ENCODE measurements around the gene C2orf72. TPM values are rescaled to one million over a fixed set of nuclear protein-coding genes. Genes with fewer than 3 reads are reported as not detected.

C2orf72 gene
- total and polyA plus RNA-seq, 10 of the 15 experiments (the other 5 are each of a cell fraction or from before 2014, with no cell fraction given): under 0.01 to 0.29 (median 0.10) TPM; not detected in 6

DNA sequence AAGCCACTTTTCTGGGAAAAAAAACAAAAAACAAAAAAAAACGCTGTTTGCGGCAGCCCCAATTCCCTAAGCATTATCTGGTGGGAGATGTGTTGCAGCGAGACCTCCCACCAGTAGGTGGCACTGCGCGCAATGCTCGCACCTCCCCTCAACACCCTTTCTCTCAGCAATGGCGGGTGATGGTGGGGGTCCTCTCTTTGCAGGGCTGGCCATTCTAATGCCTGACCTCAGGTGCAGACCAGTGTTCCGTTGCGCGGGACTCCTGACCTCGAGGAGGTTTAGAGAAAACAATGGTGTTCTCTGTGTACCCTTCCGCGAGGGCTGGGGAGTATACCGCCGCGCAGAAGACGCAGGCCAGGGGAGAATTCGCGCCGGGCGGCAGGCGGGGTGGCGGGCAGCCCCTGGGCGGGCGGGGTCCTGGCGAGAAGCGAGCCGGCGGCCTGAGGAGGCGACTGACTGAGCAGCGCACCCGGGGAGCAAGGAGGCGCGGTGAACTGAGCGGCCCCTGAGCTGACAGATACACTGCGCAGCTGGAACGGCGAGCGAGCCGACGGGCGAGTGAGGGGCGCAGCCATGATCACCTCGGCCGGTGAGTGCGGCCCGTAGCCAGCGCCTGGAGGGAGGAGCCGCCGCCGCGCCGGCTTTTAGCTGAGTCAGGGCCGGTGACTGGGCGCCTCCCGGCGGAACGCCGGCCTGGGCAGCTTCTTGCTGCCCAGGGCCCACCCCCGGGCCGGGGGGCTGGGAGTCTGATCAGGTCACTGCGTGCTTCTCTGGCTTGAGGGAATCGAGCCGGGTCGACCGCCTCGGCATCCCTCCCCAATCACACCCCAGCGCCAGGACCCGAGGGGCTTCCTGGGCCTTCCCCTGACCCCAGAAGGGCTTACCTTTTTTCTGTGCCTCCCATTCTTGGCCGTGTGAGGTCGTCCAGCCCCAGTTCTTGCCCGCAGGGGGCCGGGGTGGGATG is 19.4 kb downstream of the C2orf72 start, which contains the start of gene PSMD1 (continued):
- TF ChIP-seq RAD21 (IDR thresholded peaks at IDR 0.05; ENCODE audit: insufficient read depth, low read depth, low read length) (no peak), JUNB (IDR thresholded peaks at IDR 0.05) (0 out of 2 replicates have a peak, but pooled peaks have one; percentile 6), NRF1 (conservative IDR thresholded peaks at IDR 0.05; ENCODE audit: low read depth, low read length) (no peak), EP300 (IDR thresholded peaks at IDR 0.05; ENCODE audit: borderline replicate concordance in 1 of 2, control insufficient read depth in 1 of 2, low read depth in 2 of 2, low read length in 2 of 2) (0 out of 4 replicates have a peak, but pooled peaks of 1 of the 2 experiments have one; percentile 10), YY1 (IDR thresholded peaks at IDR 0.05; ENCODE audit: low read depth, low read length) (peak; percentile 97), CHD1 (IDR thresholded peaks at IDR 0.05; ENCODE audit: low read depth, low read length) (no peak), HDAC6 (IDR thresholded peaks at IDR 0.05; ENCODE audit: unreplicated experiment) (no peak), RFX5 (IDR thresholded peaks at IDR 0.05; ENCODE audit: low read depth, low read length) (no peak), STAT3 (IDR thresholded peaks at IDR 0.05; ENCODE audit: low read depth, low read length) (no peak), KLF5 (IDR thresholded peaks at IDR 0.05; ENCODE audit: partially characterized antibody) (no peak), STAT1 (conservative IDR thresholded peaks at IDR 0.05) (peak; percentile 79; the same call in 1 of the 2 replicates), ASH2L (IDR thresholded peaks at IDR 0.05; ENCODE audit: borderline replicate concordance, low read depth) (no peak)
- TF ChIP-seq, protein P1, sequence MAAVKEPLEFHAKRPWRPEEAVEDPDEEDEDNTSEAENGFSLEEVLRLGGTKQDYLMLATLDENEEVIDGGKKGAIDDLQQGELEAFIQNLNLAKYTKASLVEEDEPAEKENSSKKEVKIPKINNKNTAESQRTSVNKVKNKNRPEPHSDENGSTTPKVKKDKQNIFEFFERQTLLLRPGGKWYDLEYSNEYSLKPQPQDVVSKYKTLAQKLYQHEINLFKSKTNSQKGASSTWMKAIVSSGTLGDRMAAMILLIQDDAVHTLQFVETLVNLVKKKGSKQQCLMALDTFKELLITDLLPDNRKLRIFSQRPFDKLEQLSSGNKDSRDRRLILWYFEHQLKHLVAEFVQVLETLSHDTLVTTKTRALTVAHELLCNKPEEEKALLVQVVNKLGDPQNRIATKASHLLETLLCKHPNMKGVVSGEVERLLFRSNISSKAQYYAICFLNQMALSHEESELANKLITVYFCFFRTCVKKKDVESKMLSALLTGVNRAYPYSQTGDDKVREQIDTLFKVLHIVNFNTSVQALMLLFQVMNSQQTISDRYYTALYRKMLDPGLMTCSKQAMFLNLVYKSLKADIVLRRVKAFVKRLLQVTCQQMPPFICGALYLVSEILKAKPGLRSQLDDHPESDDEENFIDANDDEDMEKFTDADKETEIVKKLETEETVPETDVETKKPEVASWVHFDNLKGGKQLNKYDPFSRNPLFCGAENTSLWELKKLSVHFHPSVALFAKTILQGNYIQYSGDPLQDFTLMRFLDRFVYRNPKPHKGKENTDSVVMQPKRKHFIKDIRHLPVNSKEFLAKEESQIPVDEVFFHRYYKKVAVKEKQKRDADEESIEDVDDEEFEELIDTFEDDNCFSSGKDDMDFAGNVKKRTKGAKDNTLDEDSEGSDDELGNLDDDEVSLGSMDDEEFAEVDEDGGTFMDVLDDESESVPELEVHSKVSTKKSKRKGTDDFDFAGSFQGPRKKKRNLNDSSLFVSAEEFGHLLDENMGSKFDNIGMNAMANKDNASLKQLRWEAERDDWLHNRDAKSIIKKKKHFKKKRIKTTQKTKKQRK (IDR thresholded peaks at IDR 0.05; ENCODE audit: low read depth, low read length): no peak; the same call in 1 of the 2 replicates
- TF ChIP-seq, protein P2, sequence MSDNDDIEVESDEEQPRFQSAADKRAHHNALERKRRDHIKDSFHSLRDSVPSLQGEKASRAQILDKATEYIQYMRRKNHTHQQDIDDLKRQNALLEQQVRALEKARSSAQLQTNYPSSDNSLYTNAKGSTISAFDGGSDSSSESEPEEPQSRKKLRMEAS (IDR thresholded peaks at IDR 0.05; ENCODE audit: low read depth, low read length): peak; percentile 80
- TF ChIP-seq, protein P3, sequence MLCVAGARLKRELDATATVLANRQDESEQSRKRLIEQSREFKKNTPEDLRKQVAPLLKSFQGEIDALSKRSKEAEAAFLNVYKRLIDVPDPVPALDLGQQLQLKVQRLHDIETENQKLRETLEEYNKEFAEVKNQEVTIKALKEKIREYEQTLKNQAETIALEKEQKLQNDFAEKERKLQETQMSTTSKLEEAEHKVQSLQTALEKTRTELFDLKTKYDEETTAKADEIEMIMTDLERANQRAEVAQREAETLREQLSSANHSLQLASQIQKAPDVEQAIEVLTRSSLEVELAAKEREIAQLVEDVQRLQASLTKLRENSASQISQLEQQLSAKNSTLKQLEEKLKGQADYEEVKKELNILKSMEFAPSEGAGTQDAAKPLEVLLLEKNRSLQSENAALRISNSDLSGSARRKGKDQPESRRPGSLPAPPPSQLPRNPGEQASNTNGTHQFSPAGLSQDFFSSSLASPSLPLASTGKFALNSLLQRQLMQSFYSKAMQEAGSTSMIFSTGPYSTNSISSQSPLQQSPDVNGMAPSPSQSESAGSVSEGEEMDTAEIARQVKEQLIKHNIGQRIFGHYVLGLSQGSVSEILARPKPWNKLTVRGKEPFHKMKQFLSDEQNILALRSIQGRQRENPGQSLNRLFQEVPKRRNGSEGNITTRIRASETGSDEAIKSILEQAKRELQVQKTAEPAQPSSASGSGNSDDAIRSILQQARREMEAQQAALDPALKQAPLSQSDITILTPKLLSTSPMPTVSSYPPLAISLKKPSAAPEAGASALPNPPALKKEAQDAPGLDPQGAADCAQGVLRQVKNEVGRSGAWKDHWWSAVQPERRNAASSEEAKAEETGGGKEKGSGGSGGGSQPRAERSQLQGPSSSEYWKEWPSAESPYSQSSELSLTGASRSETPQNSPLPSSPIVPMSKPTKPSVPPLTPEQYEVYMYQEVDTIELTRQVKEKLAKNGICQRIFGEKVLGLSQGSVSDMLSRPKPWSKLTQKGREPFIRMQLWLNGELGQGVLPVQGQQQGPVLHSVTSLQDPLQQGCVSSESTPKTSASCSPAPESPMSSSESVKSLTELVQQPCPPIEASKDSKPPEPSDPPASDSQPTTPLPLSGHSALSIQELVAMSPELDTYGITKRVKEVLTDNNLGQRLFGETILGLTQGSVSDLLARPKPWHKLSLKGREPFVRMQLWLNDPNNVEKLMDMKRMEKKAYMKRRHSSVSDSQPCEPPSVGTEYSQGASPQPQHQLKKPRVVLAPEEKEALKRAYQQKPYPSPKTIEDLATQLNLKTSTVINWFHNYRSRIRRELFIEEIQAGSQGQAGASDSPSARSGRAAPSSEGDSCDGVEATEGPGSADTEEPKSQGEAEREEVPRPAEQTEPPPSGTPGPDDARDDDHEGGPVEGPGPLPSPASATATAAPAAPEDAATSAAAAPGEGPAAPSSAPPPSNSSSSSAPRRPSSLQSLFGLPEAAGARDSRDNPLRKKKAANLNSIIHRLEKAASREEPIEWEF (IDR thresholded peaks at IDR 0.05; ENCODE audit: insufficient replicate concordance, low read depth, low read length): no peak

Data from GM12878 (cell line).